ENCODE results near the gene B3GNT4.
A peak's percentile ranks its signal among the peaks of the same experiment; 100 is the strongest.

Gene B3GNT4

DNA sequence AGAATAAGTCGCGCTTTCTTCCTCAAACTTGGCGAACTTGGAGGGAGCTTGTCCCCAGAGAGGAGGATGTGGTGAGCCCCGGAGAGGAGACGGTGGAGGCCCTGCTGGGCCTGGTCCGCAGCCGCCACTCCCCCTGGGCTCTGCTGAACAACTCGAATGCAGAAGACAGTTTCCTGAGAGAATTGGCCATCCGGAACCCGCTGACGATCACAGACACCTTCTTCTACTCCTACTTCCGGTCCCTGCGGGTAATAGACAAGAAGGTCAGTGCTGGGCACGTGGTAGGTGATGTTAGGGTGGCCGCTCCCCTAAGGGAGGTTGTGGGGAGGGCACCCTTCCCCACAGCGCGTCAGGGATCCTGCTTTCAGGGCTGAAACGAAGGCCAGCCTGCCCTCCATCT, 19.0 kb upstream of the B3GNT4 start:
- H3K27me3 Mint-ChIP-seq (ENCODE audit: low read depth, poor library complexity) = peaks cover 41% of the 10 kb centered on the region
- peak overlapping the region; percentile 65 for H3K4me3 Mint-ChIP-seq
- TF ChIP-seq, protein P1, sequence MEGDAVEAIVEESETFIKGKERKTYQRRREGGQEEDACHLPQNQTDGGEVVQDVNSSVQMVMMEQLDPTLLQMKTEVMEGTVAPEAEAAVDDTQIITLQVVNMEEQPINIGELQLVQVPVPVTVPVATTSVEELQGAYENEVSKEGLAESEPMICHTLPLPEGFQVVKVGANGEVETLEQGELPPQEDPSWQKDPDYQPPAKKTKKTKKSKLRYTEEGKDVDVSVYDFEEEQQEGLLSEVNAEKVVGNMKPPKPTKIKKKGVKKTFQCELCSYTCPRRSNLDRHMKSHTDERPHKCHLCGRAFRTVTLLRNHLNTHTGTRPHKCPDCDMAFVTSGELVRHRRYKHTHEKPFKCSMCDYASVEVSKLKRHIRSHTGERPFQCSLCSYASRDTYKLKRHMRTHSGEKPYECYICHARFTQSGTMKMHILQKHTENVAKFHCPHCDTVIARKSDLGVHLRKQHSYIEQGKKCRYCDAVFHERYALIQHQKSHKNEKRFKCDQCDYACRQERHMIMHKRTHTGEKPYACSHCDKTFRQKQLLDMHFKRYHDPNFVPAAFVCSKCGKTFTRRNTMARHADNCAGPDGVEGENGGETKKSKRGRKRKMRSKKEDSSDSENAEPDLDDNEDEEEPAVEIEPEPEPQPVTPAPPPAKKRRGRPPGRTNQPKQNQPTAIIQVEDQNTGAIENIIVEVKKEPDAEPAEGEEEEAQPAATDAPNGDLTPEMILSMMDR (IDR thresholded peaks at IDR 0.05) = no peak
- H3K9me3 Mint-ChIP-seq = no peaks in the 10 kb centered on the region
- H3K4me1 Mint-ChIP-seq = peaks cover 25% of the 10 kb centered on the region
- H3K36me3 Mint-ChIP-seq (ENCODE audit: low read depth) = no peaks in the 10 kb centered on the region
- DNase-seq = no peak
- no peak overlapping the region for H3K27ac Mint-ChIP-seq

DNA sequence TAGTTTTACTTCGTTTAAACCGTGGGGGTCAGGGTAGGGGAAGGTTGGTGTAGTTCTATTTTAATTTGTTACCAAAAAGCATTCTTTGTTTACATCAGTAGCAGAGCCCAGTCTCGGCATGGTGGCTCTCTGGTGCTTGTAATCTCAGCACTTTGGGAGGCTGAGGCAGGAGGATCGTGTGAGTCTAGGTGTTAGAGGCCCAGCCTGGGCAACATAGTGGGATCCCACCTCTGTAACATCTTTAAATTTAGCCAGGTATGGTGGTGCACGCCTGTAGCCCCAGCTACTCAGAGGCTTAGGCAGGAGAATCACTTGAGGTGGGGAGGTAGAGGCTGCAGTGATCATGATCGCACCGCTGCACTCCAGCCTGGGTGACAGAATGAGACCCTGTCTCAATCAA, 18.4 kb upstream of the B3GNT4 start:
- Mint-ChIP-seq H3K36me3 (ENCODE audit: low read depth) (no peaks in the 10 kb centered on the region), H3K9me3 (no peaks in the 10 kb centered on the region), H3K4me1 (peaks cover 30% of the 10 kb centered on the region), H3K27me3 (ENCODE audit: low read depth, poor library complexity) (peaks cover 41% of the 10 kb centered on the region), H3K27ac (no peak overlapping the region), H3K4me3 (peak overlapping the region; percentile 52)
- no peak for DNase-seq
- TF ChIP-seq, protein P1 (IDR thresholded peaks at IDR 0.05) = no peak

DNA sequence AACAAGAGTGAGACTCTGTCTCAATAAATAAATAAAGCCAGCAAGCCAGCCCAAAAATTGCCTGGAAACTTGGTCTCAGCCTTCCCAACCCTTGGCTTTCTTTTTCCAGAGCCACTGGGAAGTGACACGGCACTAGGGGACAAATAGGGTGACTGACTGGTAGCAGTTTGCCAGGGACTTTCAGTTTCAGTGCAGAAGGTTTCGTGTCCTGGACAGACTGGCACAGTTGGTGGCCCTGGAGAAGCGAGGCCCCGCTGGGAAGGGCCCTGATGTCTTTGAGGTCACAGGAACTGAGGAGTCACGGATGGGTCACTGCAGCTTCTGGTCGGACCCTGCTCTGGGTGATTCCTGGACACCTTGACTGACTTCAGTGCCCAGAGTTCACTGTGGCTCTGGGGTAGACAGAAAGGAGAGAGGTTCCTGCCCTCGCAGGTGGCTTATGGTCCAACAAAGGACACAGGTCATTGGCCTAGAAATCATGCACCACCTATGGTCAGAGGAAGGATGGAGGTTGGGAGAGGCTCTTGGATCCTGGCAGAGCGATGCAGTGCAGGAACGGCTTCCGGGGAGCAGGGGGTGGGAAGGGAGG, 17.9 kb upstream of the B3GNT4 start:
- Mint-ChIP-seq H3K27me3 (ENCODE audit: low read depth, poor library complexity) (peaks cover 38% of the 10 kb centered on the region), H3K36me3 (ENCODE audit: low read depth) (no peaks in the 10 kb centered on the region), H3K4me3 (no peak overlapping the region), H3K4me1 (peaks cover 33% of the 10 kb centered on the region), H3K27ac (no peak overlapping the region), H3K9me3 (no peaks in the 10 kb centered on the region)
- no peak for DNase-seq
- TF ChIP-seq, protein P1 (IDR thresholded peaks at IDR 0.05) = no peak

DNA sequence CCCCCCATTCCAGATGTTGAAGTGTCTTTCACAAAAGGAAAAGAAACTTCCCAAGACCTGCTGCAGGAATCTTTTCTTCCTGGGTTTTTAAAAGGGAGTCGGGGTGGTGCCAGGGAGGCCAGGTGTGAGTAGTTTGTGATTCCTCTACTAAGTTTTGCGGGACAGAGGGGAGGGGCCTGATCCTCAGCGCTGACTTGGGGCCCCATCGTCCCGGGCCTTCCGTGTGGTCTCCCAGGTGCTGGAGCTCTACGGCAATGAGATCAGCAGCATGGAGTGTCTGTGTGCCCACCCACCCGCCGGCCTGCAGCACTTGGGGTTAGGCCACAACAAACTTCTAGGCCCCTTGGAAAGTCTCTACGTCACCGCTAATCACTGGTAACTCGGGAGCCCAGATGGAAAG, 16.0 kb upstream of the B3GNT4 start:
- peaks cover 1% of the 10 kb centered on the region for H3K9me3 Mint-ChIP-seq
- no peak overlapping the region for H3K27ac Mint-ChIP-seq

GRCh38 chr12:122189626-122190475, 13.7 kb upstream of the B3GNT4 start:
- no peak overlapping the region for H3K27ac Mint-ChIP-seq
- H3K36me3 Mint-ChIP-seq (ENCODE audit: low read depth) = peaks cover 5% of the 10 kb centered on the region
- peaks cover 8% of the 10 kb centered on the region for H3K9me3 Mint-ChIP-seq
- peaks cover 10% of the 10 kb centered on the region for H3K27me3 Mint-ChIP-seq (ENCODE audit: low read depth, poor library complexity)
- no peak for DNase-seq
- no peak overlapping the region for H3K4me3 Mint-ChIP-seq
- TF ChIP-seq, protein P1 (IDR thresholded peaks at IDR 0.05) = no peak
- peaks cover 38% of the 10 kb centered on the region for H3K4me1 Mint-ChIP-seq

More for the DNA sequence above, 16.0 kb upstream of the B3GNT4 start:
- TF ChIP-seq, protein P1 (IDR thresholded peaks at IDR 0.05) = no peak
- Mint-ChIP-seq H3K36me3 (ENCODE audit: low read depth) (peaks cover 1% of the 10 kb centered on the region), H3K4me3 (no peak overlapping the region), H3K27me3 (ENCODE audit: low read depth, poor library complexity) (peaks cover 27% of the 10 kb centered on the region), H3K4me1 (peaks cover 42% of the 10 kb centered on the region)
- no peak for DNase-seq
